SK-N-SH (cell line): ENCODE data around the gene SPTB. TPM values are rescaled to one million over a fixed set of nuclear protein-coding genes. Genes with fewer than 3 reads are reported as not detected.

Experiments
- CTCF ChIA-PET: fragments of 300-600, 350-600 bp; formaldehyde crosslinking; extraction: SDS; loops from one replicate; lab custom pipeline; 2021; lab: Yijun Ruan, JAX
- POLR2A ChIA-PET: fragments of 350-600 bp; sonication (Branson Sonifier 250); formaldehyde crosslinking; extraction: SDS; loops from one replicate; lab custom pipeline; 2020; ENCODE audit warnings: antibody characterized with exemption, inconsistent platforms; lab: Yijun Ruan, JAX
- DNase-seq: peaks from one replicate; pipeline ENCODE4 v3.0.0; 2012
- H2AFZ ChIP-seq: fragments of 200-600 bp; sonication (generic); 2 replicates; pipeline ENCODE4 v1.8.1; 2016; ENCODE audit warnings: antibody characterized with exemption, mild to moderate bottlenecking, low read depth
- H3F3A ChIP-seq: fragments of 200-600 bp; sonication (generic); replicated peaks from 2 replicates; pipeline ENCODE3; 2016; ENCODE audit warnings: antibody characterized with exemption, mild to moderate bottlenecking; ENCODE audit not compliant: insufficient read depth
- H3K27ac ChIP-seq, 2 experiments: fragments of 200-500 bp in 1 of 2; fragments of 200-600 bp in 1 of 2; sonication (Bioruptor generic) in 1 of 2; sonication (generic), shearing (Covaris generic) in 1 of 2; 2 replicates each; pipeline versions ENCODE4 v1.5.1 to v1.6.1; 2014 to 2016; ENCODE audit warnings: low read depth in 2 of 2, inconsistent platforms in 1 of 2, low read length in 1 of 2, mild to moderate bottlenecking in 1 of 2, mixed read lengths in 1 of 2
- H3K27me3 ChIP-seq: fragments of 200-600 bp; sonication (generic), shearing (Covaris generic); 2 replicates; pipeline ENCODE4 v1.6.1; 2016; ENCODE audit warnings: mixed run types; ENCODE audit not compliant: insufficient read depth
- H3K36me3 ChIP-seq, 2 experiments: fragments of 200-500 bp in 1 of 2; fragments of 200-600 bp in 1 of 2; sonication (Bioruptor generic) in 1 of 2; sonication (generic) in 1 of 2; replicated peaks in 1 of 2; 2 replicates each; pipeline versions ENCODE3 to v1.5.1; 2014 to 2016; ENCODE audit warnings: low read length in 1 of 2, mild to moderate bottlenecking in 1 of 2; ENCODE audit not compliant: insufficient read depth in 2 of 2, control insufficient read depth in 1 of 2
- H3K4me1 ChIP-seq, 2 experiments: fragments of 200-500 bp in 1 of 2; fragments of 200-600 bp in 1 of 2; sonication (Bioruptor generic) in 1 of 2; sonication (generic), shearing (Covaris generic) in 1 of 2; 2 replicates each; pipeline versions ENCODE4 v1.5.1 to v1.6.1; 2014 to 2016; ENCODE audit warnings: low read depth in 1 of 2, low read length in 1 of 2, mixed run types in 1 of 2; ENCODE audit not compliant: insufficient read depth in 2 of 2, control insufficient read depth in 1 of 2
- H3K4me2 ChIP-seq: fragments of 200-600 bp; sonication (generic), shearing (Covaris generic); 2 replicates; pipeline ENCODE4 v1.6.1; 2017; ENCODE audit warnings: mixed run types
- H3K4me3 ChIP-seq, 2 experiments: fragments of 200-500 bp in 1 of 2; fragments of 200-600 bp in 1 of 2; sonication (Bioruptor generic) in 1 of 2; sonication (generic), shearing (Covaris generic) in 1 of 2; 2 replicates each; pipeline versions ENCODE4 v1.5.1 to v1.8.1; 2014 to 2016; ENCODE audit warnings: low read depth in 2 of 2, inconsistent platforms in 1 of 2, low read length in 1 of 2, mild to moderate bottlenecking in 1 of 2, mixed read lengths in 1 of 2, moderate library complexity in 1 of 2
- H3K79me2 ChIP-seq: fragments of 200-600 bp; sonication (generic); 2 replicates; pipeline ENCODE4 v1.8.1; 2017; ENCODE audit warnings: mild to moderate bottlenecking; ENCODE audit not compliant: insufficient read depth
- H3K9ac ChIP-seq: fragments of 200-600 bp; sonication (generic); 2 replicates; pipeline ENCODE4 v1.6.1; 2017; ENCODE audit warnings: mixed run types
- H3K9me2 ChIP-seq: fragments of 200-600 bp; sonication (generic); 2 replicates; pipeline ENCODE4 v1.6.1; 2017; ENCODE audit warnings: mixed run types
- H3K9me3 ChIP-seq: fragments of 200-600 bp; sonication (generic); 2 replicates; pipeline ENCODE4 v1.6.1; 2017; ENCODE audit warnings: mixed run types, mild to moderate bottlenecking, moderate library complexity
- H4K20me1 ChIP-seq: fragments of 200-600 bp; sonication (generic); 2 replicates; pipeline ENCODE4 v1.6.1; 2017; ENCODE audit warnings: mild to moderate bottlenecking, mixed run types; ENCODE audit not compliant: insufficient read depth
- GABPA ChIP-seq: IDR thresholded peaks from 2 replicates; pipeline ENCODE4 v1.4.0; 2012; ENCODE audit warnings: low read depth, mild to moderate bottlenecking
- GATA2 ChIP-seq: sonication (generic); formaldehyde crosslinking; IDR thresholded peaks from 2 replicates; pipeline ENCODE4 v1.5.0; 2020; ENCODE audit warnings: mild to moderate bottlenecking, missing genetic modification reagents
- MAX ChIP-seq: IDR thresholded peaks from 2 replicates; pipeline ENCODE4 v1.4.0; 2012; ENCODE audit warnings: low read depth
- MXI1 ChIP-seq: IDR thresholded peaks from 2 replicates; pipeline ENCODE4 v1.6.1; 2012; ENCODE audit warnings: mild to moderate bottlenecking, low read depth, low read length, improper control_type of control experiment
- PBX3 ChIP-seq: IDR thresholded peaks from 2 replicates; pipeline ENCODE4; 2012
- RAD21 ChIP-seq: IDR thresholded peaks from 2 replicates; pipeline ENCODE4 v1.6.1; 2012; ENCODE audit warnings: mild to moderate bottlenecking, low read length
- REST ChIP-seq: IDR thresholded peaks from 2 replicates; pipeline ENCODE4 v1.6.1; 2012; ENCODE audit warnings: mild to moderate bottlenecking, low read depth, low read length, moderate library complexity
- RXRA ChIP-seq: IDR thresholded peaks from 2 replicates; pipeline ENCODE4 v1.4.0; 2012; ENCODE audit warnings: low read depth, mild to moderate bottlenecking, borderline replicate concordance
- SMC3 ChIP-seq: IDR thresholded peaks from 2 replicates; pipeline ENCODE4 v1.6.1; 2012; ENCODE audit warnings: low read depth, low read length, improper control_type of control experiment
- TCF12 ChIP-seq: IDR thresholded peaks from 2 replicates; pipeline ENCODE4 v1.4.0; 2012
- WGBS: methylation state at CpG from one replicate; pipeline ENCODE4 v1.1.6; 2017; ENCODE audit warnings: low lambda C conversion rate; 5-methylcytosine and 5-hydroxymethylcytosine counted together
- polyA plus RNA-seq, 3 experiments: library from polyadenylated mRNA; depleted of rRNA; stranded (reverse); fragments of >200 nt; gene quantifications; 2 replicates each; pipeline ENCODE4 v1.2.3, GENCODE V29; 2012

The SPTB gene
- polyA plus RNA-seq (2012; rRNA removed), result 0.15 and 0.24 TPM in 2 replicates
- polyA plus RNA-seq (2012; cell fraction: cytosol; rRNA removed), result 0.08 TPM in 2 replicates
- polyA plus RNA-seq (2012; cell fraction: nucleus; rRNA removed), result 0.31 and 0.53 TPM in 2 replicates

- ChIA-PET CTCF (interaction anchor here (1.0 to 7.0 kb wide), 6 partner anchors 10 to 243 kb away, joined by 3 to 88 read pairs (median 5); no protein-coding TSS in a partner anchor), POLR2A (interaction anchor here (2.1 kb wide), 1 partner anchor 57 kb away, joined by 9 read pairs; no protein-coding TSS in a partner anchor)
- H3K4me3 ChIP-seq, result peak within 1 kb of the TSS; percentile 54 to 60
- H3K4me2 ChIP-seq, result peak within 1 kb of the TSS; percentile 81
- peak; percentile 80 for DNase-seq
- H3K79me2 ChIP-seq, result no peaks in the 10 kb centered on the region
- H3F3A ChIP-seq, result no peaks in the 10 kb centered on the region
- H3K36me3 ChIP-seq, result no peaks in the 10 kb centered on the region
- 0% methylated on average over 29 of the region's 61 CpGs for WGBS
- no peaks in the 10 kb centered on the region for H4K20me1 ChIP-seq
- H3K9ac ChIP-seq, result no peak within 1 kb of the TSS
- no peaks in the 10 kb centered on the region for H3K9me3 ChIP-seq
- peak within 1 kb of the TSS in 1 of 2 experiments; percentile 55; a peak in 2 of 4 replicates for H3K27ac ChIP-seq
- H3K9me2 ChIP-seq, result no peaks in the 10 kb centered on the region
- TF ChIP-seq TCF12 (no peak), PBX3 (0 out of 2 replicates have a peak, but pooled peaks have one; percentile 18), SMC3 (no peak)
- H3K27me3 ChIP-seq, result peaks cover 44% of the 10 kb centered on the region
- H2AFZ ChIP-seq, result peak within 1 kb of the TSS; percentile 86
- H3K4me1 ChIP-seq, result peaks cover 0 to 17% of the 10 kb centered on the region in 2 experiments; a peak in 2 of 4 replicates
Measured at GRCh38 chr14:64879635-64880220, at the start of gene SPTB. SPTB (minus strand) TSS chr14:64879907; CDS start chr14:64823094, 56,813 bp downstream.

GRCh38 chr14:64929014-64929359, 49.3 kb upstream of the SPTB start:
- WGBS, result 97% methylated on average over 3 of the region's 3 CpGs
- no peak for DNase-seq

More at GRCh38 chr14:64929014-64929359, 49.3 kb upstream of the SPTB start:
- H3K9me3 ChIP-seq, result no peaks in the 10 kb centered on the region
- H2AFZ ChIP-seq, result no peak overlapping the region
- no peak overlapping the region for H3K9ac ChIP-seq
- H3F3A ChIP-seq, result peaks cover 5% of the 10 kb centered on the region
- CTCF ChIA-PET, result interaction anchor here (1.3 to 3.0 kb wide), 2 partner anchors 37 to 129 kb away, joined by 4 to 9 read pairs; no protein-coding TSS in a partner anchor
- H3K27ac ChIP-seq, result no peak overlapping the region; a peak in 1 of 4 replicates
- H3K79me2 ChIP-seq, result peaks cover 20% of the 10 kb centered on the region
- H3K27me3 ChIP-seq, result no peaks in the 10 kb centered on the region
- H3K4me3 ChIP-seq, result no peak overlapping the region
- H4K20me1 ChIP-seq, result no peaks in the 10 kb centered on the region
- POLR2A ChIA-PET, result no interaction called here
- no peaks in the 10 kb centered on the region for H3K9me2 ChIP-seq
- H3K36me3 ChIP-seq, result peaks cover 79 to 84% of the 10 kb centered on the region in 2 experiments
- H3K4me2 ChIP-seq, result no peak overlapping the region
- TF ChIP-seq SMC3, result no peak
- TF ChIP-seq RXRA, result no peak
- no peak for TF ChIP-seq REST
- TF ChIP-seq MAX, result no peak
- no peak for TF ChIP-seq GABPA
- no peak for TF ChIP-seq RAD21
- no peak for TF ChIP-seq MXI1
- TF ChIP-seq GATA2 (CRISPR knock-in tag), result no peak
- peaks cover 0 to 5% of the 10 kb centered on the region in 2 experiments; a peak in 3 of 4 replicates for H3K4me1 ChIP-seq
